HL-60 (cell line): ENCODE results near the gene OR5D13.

Source experiments
- CTCF ChIP-seq: IDR thresholded peaks from one replicate; pipeline ENCODE4 v1.5.1; 2011; ENCODE audit warnings: low read length, control low read depth, inconsistent platforms; ENCODE audit not compliant: insufficient read depth
- GABPA ChIP-seq: IDR thresholded peaks from 2 replicates; pipeline ENCODE4 v1.6.1; 2012; ENCODE audit warnings: low read depth
- POLR2AphosphoS5 ChIP-seq: IDR thresholded peaks from 2 replicates; pipeline ENCODE4 v1.6.1; 2012; ENCODE audit warnings: low read depth
- REST ChIP-seq: IDR thresholded peaks from 2 replicates; pipeline ENCODE4 v1.6.1; 2012; ENCODE audit warnings: low read depth; ENCODE audit not compliant: insufficient replicate concordance

GRCh38 chr11:55773138-55773537, at the start of gene OR5D13:
- TF ChIP-seq CTCF, result no peak
- TF ChIP-seq POLR2AphosphoS5, result no peak
- no peak for TF ChIP-seq REST
- TF ChIP-seq GABPA, result no peak
